WTC11 (cell line): ENCODE measurements around the gene SDHAF2. TPM values are rescaled to one million over a fixed set of nuclear protein-coding genes. Genes with fewer than 3 reads are reported as not detected.

Source experiments
- ATAC-seq: fragments of 200-7000 bp; cut with Tn5 transposase; 2 replicates; pipeline ENCODE4 v1.10.0; 2021; ENCODE audit warnings: mild to moderate bottlenecking, moderate library complexity
- CTCF ChIA-PET: fragments of 300-600 bp; sonication (Branson Sonifier 250); formaldehyde crosslinking; loops from one replicate; lab custom pipeline; 2021; ENCODE audit warnings: antibody characterized with exemption; lab: Charles Lee
- POLR2A ChIA-PET: fragments of 350-600 bp; sonication (Branson Sonifier 250); formaldehyde crosslinking; loops from one replicate; lab custom pipeline; 2021; ENCODE audit warnings: antibody characterized with exemption; lab: Charles Lee
- DNase-seq: peaks from one replicate; pipeline ENCODE4 v3.0.0; 2021; ENCODE audit warnings: low spot score
- H3K27ac Mint-ChIP-seq: 2 replicates; pipeline ENCODE4 v1.8.0; 2021; ENCODE audit warnings: mixed read lengths
- H3K27me3 Mint-ChIP-seq: 2 replicates; pipeline ENCODE4 v1.8.0; 2021; ENCODE audit warnings: low read depth, mild to moderate bottlenecking, moderate library complexity, mixed read lengths
- H3K36me3 Mint-ChIP-seq: 2 replicates; pipeline ENCODE4 v1.8.0; 2021; ENCODE audit warnings: mixed read lengths
- H3K4me1 Mint-ChIP-seq: 2 replicates; pipeline ENCODE4 v1.8.0; 2022; ENCODE audit warnings: mixed read lengths
- H3K4me3 Mint-ChIP-seq: 2 replicates; pipeline ENCODE4 v1.8.0; 2021; ENCODE audit warnings: mild to moderate bottlenecking, moderate library complexity, mixed read lengths
- H3K9me3 Mint-ChIP-seq: 2 replicates; pipeline ENCODE4 v1.8.0; 2021; ENCODE audit warnings: mixed read lengths
- CREB1 ChIP-seq: sonication (generic); formaldehyde crosslinking; IDR thresholded peaks from 2 replicates; pipeline ENCODE4 v1.8.0; 2023; ENCODE audit warnings: mild to moderate bottlenecking, missing genetic modification reagents
- CREM ChIP-seq: sonication (generic); formaldehyde crosslinking; IDR thresholded peaks from 2 replicates; pipeline ENCODE4 v1.8.1; 2022; ENCODE audit warnings: mild to moderate bottlenecking, missing genetic modification reagents, moderate library complexity
- EMX1 ChIP-seq: fragments of 250-450 bp; sonication (Bioruptor Pico); IDR thresholded peaks from 2 replicates; pipeline ENCODE4 v1.8.0; 2021; ENCODE audit warnings: mild to moderate bottlenecking
- ESRRA ChIP-seq: sonication (generic); formaldehyde crosslinking; IDR thresholded peaks from 2 replicates; pipeline ENCODE4 v1.8.1; 2022; ENCODE audit warnings: mild to moderate bottlenecking, missing genetic modification reagents, borderline replicate concordance
- GABPB1 ChIP-seq: sonication (generic); formaldehyde crosslinking; IDR thresholded peaks from 2 replicates; pipeline ENCODE4 v1.8.1; 2023; ENCODE audit warnings: mild to moderate bottlenecking, missing genetic modification reagents
- HMGXB4 ChIP-seq: sonication (generic); formaldehyde crosslinking; IDR thresholded peaks from 2 replicates; pipeline ENCODE4 v1.8.1; 2023; ENCODE audit warnings: mild to moderate bottlenecking, moderate library complexity, missing genetic modification reagents
- IRF2 ChIP-seq: sonication (generic); formaldehyde crosslinking; IDR thresholded peaks from 2 replicates; pipeline ENCODE4 v1.8.0; 2022; ENCODE audit warnings: low read depth, missing genetic modification reagents, borderline replicate concordance
- JAZF1 ChIP-seq: fragments of 250-450 bp; sonication (Bioruptor Pico); IDR thresholded peaks from 2 replicates; pipeline ENCODE4 v1.9.0; 2021; ENCODE audit warnings: moderate library complexity, mild to moderate bottlenecking, inconsistent platforms
- JUN ChIP-seq: sonication (generic); formaldehyde crosslinking; IDR thresholded peaks from 2 replicates; pipeline ENCODE4 v1.8.0; 2023; ENCODE audit warnings: mild to moderate bottlenecking, missing genetic modification reagents
- NR1H2 ChIP-seq: sonication (generic); formaldehyde crosslinking; IDR thresholded peaks from 2 replicates; pipeline ENCODE4 v1.9.0; 2021; ENCODE audit warnings: mild to moderate bottlenecking, moderate library complexity, missing genetic modification reagents
- OVOL2 ChIP-seq: fragments of 250-450 bp; sonication (Bioruptor Pico); IDR thresholded peaks from 2 replicates; pipeline ENCODE4 v1.9.0; 2021; ENCODE audit warnings: mild to moderate bottlenecking, borderline replicate concordance
- TCF7 ChIP-seq: sonication (generic); formaldehyde crosslinking; IDR thresholded peaks from 2 replicates; pipeline ENCODE4 v1.8.0; 2022; ENCODE audit warnings: mild to moderate bottlenecking, low read depth, missing genetic modification reagents, moderate library complexity
- ZNF232 ChIP-seq: sonication (generic); formaldehyde crosslinking; IDR thresholded peaks from 2 replicates; pipeline ENCODE4 v1.8.0; 2022; ENCODE audit warnings: mild to moderate bottlenecking, missing genetic modification reagents
- ZNF416 ChIP-seq: fragments of 250-450 bp; sonication (Bioruptor Pico); IDR thresholded peaks from 2 replicates; pipeline ENCODE4 v1.9.0; 2021; ENCODE audit warnings: mild to moderate bottlenecking, inconsistent platforms
- total RNA-seq: library from RNA; stranded (reverse); gene quantifications from 3 replicates; pipeline ENCODE4 v1.2.3, GENCODE V29; 2021
- TF ChIP-seq, protein P1 (sequence below): sonication (generic); formaldehyde crosslinking; conservative IDR thresholded peaks from 2 replicates; pipeline ENCODE4 v1.8.1; 2022; ENCODE audit warnings: mild to moderate bottlenecking, missing genetic modification reagents

SDHAF2 gene
- total RNA-seq, 1 experiment from 2014 or later: 36.5 TPM

DNA sequence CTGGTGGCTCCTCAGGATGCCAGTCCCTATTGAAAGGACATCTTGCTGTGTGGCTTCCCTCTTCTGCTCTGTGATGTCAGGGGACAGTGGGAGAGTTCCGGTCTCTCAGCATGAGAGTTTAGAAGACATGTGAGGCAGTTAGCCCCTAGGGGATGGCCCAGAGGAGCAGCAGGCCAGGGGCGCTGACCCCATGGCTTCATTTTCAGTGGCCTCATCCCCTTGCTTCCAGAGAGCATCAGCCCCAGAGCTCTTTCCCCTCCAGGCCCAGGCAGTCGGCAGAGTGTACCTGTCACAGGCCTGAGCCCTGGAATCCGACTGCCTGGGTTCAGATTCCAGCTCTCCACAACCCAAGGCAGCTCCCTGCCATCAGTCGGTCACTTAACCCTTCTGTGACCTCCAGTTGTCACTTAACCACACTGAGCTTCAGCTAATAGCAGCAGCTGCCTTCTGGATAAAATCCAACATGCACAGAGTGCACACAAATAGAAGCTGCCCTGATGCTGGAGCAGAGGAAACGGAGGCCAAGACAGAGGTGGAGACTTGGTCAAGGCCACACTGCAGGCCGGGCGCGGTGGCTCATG, 64.5 kb downstream of the SDHAF2 start (continued):
- no peak for TF ChIP-seq IRF2 (CRISPR knock-in tag)
- TF ChIP-seq ZNF232: no peak
- TF ChIP-seq EMX1: no peak
- no peak for TF ChIP-seq OVOL2 (CRISPR knock-in tag)
- TF ChIP-seq TCF7 (CRISPR knock-in tag): no peak
- TF ChIP-seq JUN (CRISPR knock-in tag): no peak
- no peak for TF ChIP-seq ZNF416 (CRISPR knock-in tag)

DNA sequence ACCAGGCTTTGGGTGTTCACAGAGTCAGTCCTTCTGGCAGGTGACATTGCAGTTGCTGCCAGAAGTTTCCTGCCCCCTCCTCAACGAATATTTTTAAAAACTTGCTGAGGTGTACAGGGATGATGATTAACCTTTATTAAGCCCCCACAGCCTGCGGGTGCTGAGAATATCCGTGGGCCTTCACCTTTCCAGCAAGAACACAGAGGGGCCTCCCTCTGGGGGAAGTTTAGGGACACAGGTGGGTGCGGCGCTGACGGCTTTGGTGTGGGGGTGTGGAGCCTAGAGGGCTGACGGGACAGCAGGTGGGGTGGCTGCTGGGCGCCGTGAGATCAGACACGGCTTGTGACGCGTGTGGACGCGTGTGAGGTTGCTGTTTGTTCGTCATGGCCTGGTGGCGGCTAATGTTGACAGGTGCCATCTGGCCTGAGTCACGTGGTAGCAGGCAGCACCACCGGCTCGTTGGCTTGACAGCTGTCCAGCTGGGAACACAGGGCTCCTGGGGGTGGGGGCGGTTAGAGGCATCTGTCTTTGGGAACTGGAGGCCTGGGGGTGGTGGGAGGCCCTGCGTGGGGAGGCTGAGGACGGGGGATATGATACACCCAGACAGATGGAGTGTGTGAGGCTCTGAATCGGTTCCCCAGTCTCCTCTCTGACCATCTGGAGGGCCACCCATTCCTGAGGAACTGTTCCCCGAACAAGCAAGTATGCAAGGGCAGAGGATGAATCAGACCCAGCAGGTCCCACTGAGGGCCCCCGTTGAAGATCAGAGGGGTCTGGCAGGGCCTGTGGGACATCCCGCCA, 66.1 kb downstream of the SDHAF2 start:
- POLR2A ChIA-PET: no interaction called here
- Mint-ChIP-seq H3K4me3 (no peak overlapping the region), H3K4me1 (peaks cover 20% of the 10 kb centered on the region), H3K9me3 (no peaks in the 10 kb centered on the region), H3K27ac (no peak overlapping the region), H3K36me3 (no peaks in the 10 kb centered on the region), H3K27me3 (no peaks in the 10 kb centered on the region)
- no peak for DNase-seq
- CTCF ChIA-PET: interaction anchor here (1.5 to 3.8 kb wide), 3 partner anchors 14 to 21 kb away, joined by 5 to 30 read pairs (median 17); a partner anchor contains a TSS
- ATAC-seq: no peak
- no peak for TF ChIP-seq NR1H2
- TF ChIP-seq CREM (CRISPR knock-in tag): no peak
- TF ChIP-seq HMGXB4 (CRISPR knock-in tag): no peak
- no peak for TF ChIP-seq ESRRA
- TF ChIP-seq, protein P1, sequence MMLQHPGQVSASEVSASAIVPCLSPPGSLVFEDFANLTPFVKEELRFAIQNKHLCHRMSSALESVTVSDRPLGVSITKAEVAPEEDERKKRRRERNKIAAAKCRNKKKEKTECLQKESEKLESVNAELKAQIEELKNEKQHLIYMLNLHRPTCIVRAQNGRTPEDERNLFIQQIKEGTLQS (CRISPR knock-in tag): no peak
- no peak for TF ChIP-seq JAZF1 (CRISPR knock-in tag)
- TF ChIP-seq GABPB1: no peak
- no peak for TF ChIP-seq CREB1 (CRISPR knock-in tag)

Other genes starting within 250 kb of the SDHAF2 start
- gene PGA3, start 226.6 kb upstream of the SDHAF2 start, total RNA-seq: 0.20 to 0.37 TPM in 2 of 3 replicates, not detected in the other
- 0.32 to 1.3 TPM in 2 of 3 replicates, not detected in the other for gene PGA4, start 207.8 kb upstream of the SDHAF2 start, total RNA-seq
- gene PGA5, start 188.9 kb upstream of the SDHAF2 start, total RNA-seq: 0.16 to 0.35 TPM (median 0.30 TPM) in 3 replicates
- 13.8 to 21.9 TPM (median 17.4 TPM) in 3 replicates for gene VWCE, start 134.8 kb upstream of the SDHAF2 start, total RNA-seq
- gene DDB1, start 97.0 kb upstream of the SDHAF2 start, total RNA-seq: 270 to 316 TPM (median 295 TPM) in 3 replicates
- 86.8 to 96.5 TPM (median 87.8 TPM) in 3 replicates for gene TKFC, start 96.9 kb upstream of the SDHAF2 start, total RNA-seq
- gene CYB561A3, start 68.2 kb upstream of the SDHAF2 start, total RNA-seq: 34.3 to 38.8 TPM (median 35.0 TPM) in 3 replicates
- 34.0 to 39.0 TPM (median 38.8 TPM) in 3 replicates for gene TMEM138, start 67.8 kb upstream of the SDHAF2 start, total RNA-seq
- gene TMEM216, start 37.5 kb upstream of the SDHAF2 start, total RNA-seq: 16.4 to 20.8 TPM (median 17.9 TPM) in 3 replicates
- gene CPSF7, start 149 bp upstream of the SDHAF2 start, total RNA-seq: 86.0 to 90.7 TPM (median 88.3 TPM) in 3 replicates
- 1.1 to 1.5 TPM (median 1.3 TPM) in 3 replicates for gene LRRC10B, start 78.6 kb downstream of the SDHAF2 start, total RNA-seq
- 12.5 to 18.9 TPM (median 18.2 TPM) in 3 replicates for gene SYT7, start 151.0 kb downstream of the SDHAF2 start, total RNA-seq